ENCODE results near the gene FNDC3B. TPM values are rescaled to one million over a fixed set of nuclear protein-coding genes. Genes with fewer than 3 reads are reported as not detected.

FNDC3B gene
- total and polyA plus RNA-seq, 4 donors, result 13.3 to 175 (median 100) TPM

DNA sequence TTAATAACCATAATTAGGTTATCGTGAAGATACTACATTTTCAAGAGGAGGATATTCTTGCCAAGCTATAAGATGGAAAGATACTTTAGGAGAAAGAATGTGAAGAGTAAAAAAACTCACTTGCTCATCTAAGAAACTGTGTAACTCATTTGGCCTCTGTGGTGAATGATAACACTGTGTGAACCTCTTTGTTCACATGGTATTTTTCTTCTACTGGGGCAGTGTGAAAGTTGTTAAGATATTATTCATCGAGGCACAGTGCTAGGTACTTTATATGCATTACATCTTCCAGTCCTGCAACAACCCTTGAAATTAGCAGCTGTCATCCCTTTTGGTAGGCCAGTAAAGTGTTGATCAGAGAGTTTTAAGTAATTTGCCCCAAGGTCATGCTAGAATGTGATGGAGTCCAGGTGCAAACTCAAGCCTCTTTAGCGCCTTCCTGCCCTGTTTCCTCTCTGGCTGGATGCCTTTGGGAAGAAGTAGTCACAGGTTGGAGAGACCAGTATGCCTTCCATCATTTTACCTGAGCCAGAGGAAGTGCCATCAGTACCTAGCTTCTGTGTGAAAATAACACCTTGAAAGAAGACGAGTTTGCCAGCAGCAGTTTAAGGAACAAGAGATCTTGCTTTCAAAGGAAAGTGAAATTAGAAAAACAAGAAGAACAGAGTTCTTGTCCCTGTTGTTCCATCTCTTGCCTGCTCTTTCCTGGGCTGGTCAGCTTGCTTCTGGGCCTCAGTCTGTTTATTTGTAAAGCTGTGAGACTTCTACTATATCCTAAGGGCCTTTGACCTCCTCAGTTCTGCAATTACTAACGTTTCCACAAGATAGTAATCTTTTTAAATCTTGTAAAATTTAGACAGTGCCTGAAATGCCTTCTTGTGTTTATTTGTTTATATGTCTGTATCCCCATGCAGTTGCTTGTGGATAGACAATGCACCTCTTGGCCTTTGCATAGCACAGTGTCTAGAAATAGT lies 179.3 kb downstream of the FNDC3B start:
- Histone ChIP-seq H3K36me3 (ENCODE audit: control insufficient read depth in 4 of 4, insufficient read depth in 4 of 4, low read length in 4 of 4) (no peaks in the 10 kb centered on the region), H3K9me3 (ENCODE audit: control insufficient read depth in 4 of 4, insufficient read depth in 3 of 4, low read length in 3 of 4) (no peaks in the 10 kb centered on the region), H3K4me3 (no peak overlapping the region), H3K27me3 (ENCODE audit: control insufficient read depth in 3 of 3, insufficient read depth in 3 of 3, low read length in 2 of 3) (no peaks in the 10 kb centered on the region), H3K9ac (ENCODE audit: insufficient read depth in 1 of 2, low read length in 2 of 2) (no peak overlapping the region), H3K27ac (ENCODE audit: low read depth in 1 of 2, low read length in 1 of 2) (peak overlapping the region in 1 of 2 donors; percentile 29), H3K4me1 (ENCODE audit: control insufficient read depth in 5 of 5, insufficient read depth in 5 of 5, low read length in 5 of 5) (peaks cover 3 to 38% (median 6%) of the 10 kb centered on the region in 5 donors)
- 68 to 70% methylated on average over 5 of the region's 5 CpGs for WGBS, 2 donors
- no peak for DNase-seq
- TF ChIP-seq, protein P1, sequence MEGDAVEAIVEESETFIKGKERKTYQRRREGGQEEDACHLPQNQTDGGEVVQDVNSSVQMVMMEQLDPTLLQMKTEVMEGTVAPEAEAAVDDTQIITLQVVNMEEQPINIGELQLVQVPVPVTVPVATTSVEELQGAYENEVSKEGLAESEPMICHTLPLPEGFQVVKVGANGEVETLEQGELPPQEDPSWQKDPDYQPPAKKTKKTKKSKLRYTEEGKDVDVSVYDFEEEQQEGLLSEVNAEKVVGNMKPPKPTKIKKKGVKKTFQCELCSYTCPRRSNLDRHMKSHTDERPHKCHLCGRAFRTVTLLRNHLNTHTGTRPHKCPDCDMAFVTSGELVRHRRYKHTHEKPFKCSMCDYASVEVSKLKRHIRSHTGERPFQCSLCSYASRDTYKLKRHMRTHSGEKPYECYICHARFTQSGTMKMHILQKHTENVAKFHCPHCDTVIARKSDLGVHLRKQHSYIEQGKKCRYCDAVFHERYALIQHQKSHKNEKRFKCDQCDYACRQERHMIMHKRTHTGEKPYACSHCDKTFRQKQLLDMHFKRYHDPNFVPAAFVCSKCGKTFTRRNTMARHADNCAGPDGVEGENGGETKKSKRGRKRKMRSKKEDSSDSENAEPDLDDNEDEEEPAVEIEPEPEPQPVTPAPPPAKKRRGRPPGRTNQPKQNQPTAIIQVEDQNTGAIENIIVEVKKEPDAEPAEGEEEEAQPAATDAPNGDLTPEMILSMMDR (IDR thresholded peaks at IDR 0.05; ENCODE audit: control extremely low read depth, extremely low read depth), result no peak
- ATAC-seq (ENCODE audit: insufficient read depth, low FRiP score), result no peak

DNA sequence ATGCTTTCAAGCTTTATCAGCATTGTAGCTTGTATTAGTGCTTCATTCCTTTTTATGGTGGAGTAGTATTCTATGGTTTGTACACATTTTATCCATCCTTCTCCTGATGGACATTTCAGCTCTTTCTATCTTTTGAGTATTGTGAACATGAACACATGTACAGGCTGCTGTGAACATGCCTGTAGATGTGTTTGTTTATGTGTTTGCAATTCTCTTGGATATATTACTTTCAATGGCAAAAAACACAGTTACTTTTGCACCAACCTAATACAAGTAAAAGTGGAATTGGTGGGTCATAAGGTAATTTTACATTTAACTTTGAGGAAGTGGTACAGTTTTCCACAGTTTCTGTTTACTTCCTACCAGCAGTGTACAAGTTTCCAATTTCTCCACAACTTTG lies 180.4 kb downstream of the FNDC3B start:
- TF ChIP-seq, protein P1 (IDR thresholded peaks at IDR 0.05; ENCODE audit: control extremely low read depth, extremely low read depth), result no peak
- no peaks in the 10 kb centered on the region for H3K36me3 ChIP-seq (ENCODE audit: control insufficient read depth in 4 of 4, insufficient read depth in 4 of 4, low read length in 4 of 4)

DNA sequence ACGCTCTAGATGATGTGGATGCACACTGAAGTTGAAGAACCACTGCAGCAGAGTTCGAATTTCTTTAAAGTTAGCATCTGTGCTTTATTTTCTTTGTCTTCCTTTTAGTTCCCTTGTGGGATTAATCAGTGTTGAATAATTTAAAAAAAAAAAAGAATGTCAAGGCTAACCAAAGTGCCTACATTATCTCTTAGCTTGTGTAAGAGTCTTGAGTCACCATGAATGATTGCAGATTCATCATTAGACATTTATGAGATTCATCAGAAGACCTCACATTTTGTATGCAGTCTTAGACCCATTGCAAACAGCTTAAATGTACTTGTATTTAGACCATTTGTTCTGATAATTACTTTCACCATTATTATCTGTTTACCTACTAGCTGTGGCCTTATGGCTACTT lies 182.2 kb downstream of the FNDC3B start:
- Histone ChIP-seq H3K4me3 (no peak overlapping the region), H3K9ac (ENCODE audit: insufficient read depth in 1 of 2, low read length in 2 of 2) (no peak overlapping the region), H3K27ac (ENCODE audit: low read depth in 1 of 2, low read length in 1 of 2) (peak overlapping the region in 1 of 2 donors; percentile 75), H3K4me1 (ENCODE audit: control insufficient read depth in 5 of 5, insufficient read depth in 5 of 5, low read length in 5 of 5) (peaks cover 0 to 29% (median 5%) of the 10 kb centered on the region in 5 donors), H3K36me3 (ENCODE audit: control insufficient read depth in 4 of 4, insufficient read depth in 4 of 4, low read length in 4 of 4) (no peaks in the 10 kb centered on the region), H3K27me3 (ENCODE audit: control insufficient read depth in 3 of 3, insufficient read depth in 3 of 3, low read length in 2 of 3) (no peaks in the 10 kb centered on the region), H3K9me3 (ENCODE audit: control insufficient read depth in 4 of 4, insufficient read depth in 3 of 4, low read length in 3 of 4) (no peaks in the 10 kb centered on the region)
- TF ChIP-seq, protein P1 (IDR thresholded peaks at IDR 0.05; ENCODE audit: control extremely low read depth, extremely low read depth), result no peak
- no peak for ATAC-seq (ENCODE audit: insufficient read depth, low FRiP score)
- DNase-seq, result no peak
- WGBS, 2 donors, result 95% methylated on average over 2 of the region's 2 CpGs

More for the DNA sequence above, 180.4 kb downstream of the FNDC3B start:
- no peaks in the 10 kb centered on the region for H3K9me3 ChIP-seq (ENCODE audit: control insufficient read depth in 4 of 4, insufficient read depth in 3 of 4, low read length in 3 of 4)
- no peak overlapping the region for H3K4me3 ChIP-seq
- H3K4me1 ChIP-seq (ENCODE audit: control insufficient read depth in 5 of 5, insufficient read depth in 5 of 5, low read length in 5 of 5), result peaks cover 0 to 35% (median 5%) of the 10 kb centered on the region in 5 donors
- ATAC-seq (ENCODE audit: insufficient read depth, low FRiP score), result no peak
- no peak for DNase-seq
- H3K27ac ChIP-seq (ENCODE audit: low read depth in 1 of 2, low read length in 1 of 2), result no peak overlapping the region
- H3K27me3 ChIP-seq (ENCODE audit: control insufficient read depth in 3 of 3, insufficient read depth in 3 of 3, low read length in 2 of 3), result no peaks in the 10 kb centered on the region
- H3K9ac ChIP-seq (ENCODE audit: insufficient read depth in 1 of 2, low read length in 2 of 2), result no peak overlapping the region

Measured in lung (tissue), 12 donors.